HepG2 (cell line): ENCODE measurements around the gene SCYGR4. TPM values are rescaled to one million over a fixed set of nuclear protein-coding genes. Genes with fewer than 3 reads are reported as not detected.
"Not testable (repeated sequence)": the region's sequence is repeated elsewhere in the genome, so short reads cannot be mapped to it uniquely, and the experiment has no call there.

ENCODE experiments used
- ATAC-seq: fragments of 200-7000 bp; cut with Tn5 transposase; 3 replicates; pipeline ENCODE4 v1.9.1; 2020; ENCODE audit warnings: mild to moderate bottlenecking, moderate library complexity
- BruUV-seq: library from RNA; stranded (reverse); fragments of 400-500 nt; replicated peaks from 2 replicates; lab custom pipeline; 2021; lab: Mats Ljungman, UMichigan
- CTCF ChIA-PET: fragments of 300-600 bp; formaldehyde crosslinking; extraction: SDS; loops from one replicate; lab custom pipeline; 2021; ENCODE audit warnings: low total read pairs, inconsistent platforms, low intra/inter-chr PET ratio; lab: Yijun Ruan, JAX
- POLR2A ChIA-PET: fragments of 350-600 bp; sonication (Branson Sonifier 250); formaldehyde crosslinking; loops from one replicate; lab custom pipeline; 2020; ENCODE audit warnings: antibody characterized with exemption, inconsistent platforms; lab: Yijun Ruan, JAX
- DNase-seq: peaks from one replicate; pipeline ENCODE4 v3.0.0-alpha.2; 2015; ENCODE audit warnings: low spot score
- FAIRE-seq: peaks from 3 replicates; lab custom pipeline; 2011; peaks lifted over from hg19 to GRCh38; lab: Jason Lieb, UNC
- H2AFZ ChIP-seq: one replicate; pipeline ENCODE4 v1.6.1; 2011; ENCODE audit warnings: low read length, inconsistent platforms
- H3K27ac ChIP-seq: fragments of 300-600 bp; 3 replicates; pipeline ENCODE4 v1.8.0; 2011; ENCODE audit warnings: mixed run types, mild to moderate bottlenecking, mixed read lengths, low read length, inconsistent platforms; ENCODE audit not compliant: insufficient read depth; ENCODE audit errors: extremely low read length
- H3K27me3 ChIP-seq, 2 experiments: fragments of 200-600 bp in 1 of 2; 2 replicates in 1 of 2; 3 replicates in 1 of 2; pipeline versions ENCODE4 v1.6.0 to v1.8.0; 2011; ENCODE audit warnings: low read length in 2 of 2, mild to moderate bottlenecking in 2 of 2, moderate library complexity in 2 of 2, inconsistent platforms in 1 of 2; ENCODE audit not compliant: insufficient read depth in 2 of 2, control insufficient read depth in 1 of 2
- H3K36me3 ChIP-seq, 2 experiments: fragments of 200-600 bp in 1 of 2; replicated peaks in 1 of 2; 2 replicates in 1 of 2; 3 replicates in 1 of 2; pipeline versions ENCODE4 v1.5.1 to v1.8.0; 2011; ENCODE audit warnings: low read length in 2 of 2, inconsistent platforms in 1 of 2; ENCODE audit not compliant: insufficient read depth in 2 of 2, control insufficient read depth in 1 of 2
- H3K4me1 ChIP-seq: 2 replicates; pipeline ENCODE4 v1.5.1; 2012; ENCODE audit warnings: low read length, inconsistent platforms; ENCODE audit not compliant: insufficient read depth
- H3K4me2 ChIP-seq: 2 replicates; pipeline ENCODE4 v1.6.0; 2011; ENCODE audit warnings: low read depth, low read length, inconsistent platforms
- H3K4me3 ChIP-seq, 3 experiments: fragments of 200-600 bp in 1 of 3; sonication (generic), shearing (Covaris generic) in 1 of 3; replicated peaks in 1 of 3; 2 replicates each; pipeline ENCODE4 v1.5.1; 2011 to 2016; ENCODE audit warnings: low read length in 3 of 3, inconsistent platforms in 2 of 3, low read depth in 2 of 3, mild to moderate bottlenecking in 2 of 3, control low read depth in 1 of 3, mixed read lengths in 1 of 3; ENCODE audit not compliant: insufficient read depth in 1 of 3
- H3K79me2 ChIP-seq: one replicate; pipeline ENCODE4 v1.6.1; 2011; ENCODE audit warnings: low read length, inconsistent platforms; ENCODE audit not compliant: insufficient read depth
- H3K9ac ChIP-seq: 2 replicates; pipeline ENCODE4 v1.6.0; 2011; ENCODE audit warnings: mild to moderate bottlenecking, low read depth, low read length, inconsistent platforms; ENCODE audit not compliant: insufficient read depth
- H3K9me3 ChIP-seq: 2 replicates; pipeline ENCODE4 v1.5.1; 2012; ENCODE audit warnings: mild to moderate bottlenecking, low read length
- H4K20me1 ChIP-seq: 2 replicates; pipeline ENCODE4 v1.6.0; 2011; ENCODE audit warnings: inconsistent platforms, mild to moderate bottlenecking, low read length, moderate library complexity; ENCODE audit not compliant: insufficient read depth
- ZNF263 ChIP-seq: sonication (generic); formaldehyde crosslinking; IDR thresholded peaks from 2 replicates; pipeline ENCODE4 v1.4.0; 2020; ENCODE audit warnings: missing genetic modification reagents
- ZNF281 ChIP-seq: sonication (generic); formaldehyde crosslinking; IDR thresholded peaks from 2 replicates; pipeline ENCODE4 v1.4.0; 2020; ENCODE audit warnings: missing genetic modification reagents, borderline replicate concordance
- ZNF383 ChIP-seq: sonication (generic); formaldehyde crosslinking; IDR thresholded peaks from 2 replicates; pipeline ENCODE4 v1.4.0; 2020; ENCODE audit warnings: missing genetic modification reagents, mild to moderate bottlenecking, borderline replicate concordance
- WGBS: methylation state at CpG from one replicate; pipeline ENCODE4 v1.1.6; 2017; ENCODE audit warnings: low lambda C conversion rate; 5-methylcytosine and 5-hydroxymethylcytosine counted together
- in situ Hi-C: cut with HindIII; loops from 2 replicates; pipeline ENCODE4 v1.10.0; 2017; ENCODE audit warnings: low pct_unique_long_range_greater_than_20kb; ENCODE audit not compliant: extremely low pct_ligation_motif_present
- intact Hi-C: fragments of 100-400 bp; cut with micrococcal nuclease; formaldehyde crosslinking; loops from one replicate; pipeline ENCODE4 v1.10.0; 2022; ENCODE audit not compliant: unreplicated experiment
- polyA plus RNA-seq, 8 experiments: library from polyadenylated mRNA; depleted of rRNA in 3 of 8; stranded (reverse) in 7 of 8; unstranded in 1 of 8; fragments of >200 nt; fragmentation: Illumina TruSeq in 4 of 8; extraction: Trizol in 4 of 8; gene quantifications; 2 replicates each; pipeline versions ENCODE4 v1.2.1 to v1.2.3, GENCODE V29; 2011 to 2016; ENCODE audit warnings: low read depth in 4 of 8, missing spikeins in 1 of 8, mixed read lengths in 1 of 8; ENCODE audit not compliant: insufficient read depth in 1 of 8
- total RNA-seq, 5 experiments: library from RNA; depleted of rRNA; stranded (reverse); fragments of >200 nt; fragmentation: Illumina TruSeq; extraction: Trizol; gene quantifications; 2 replicates each; pipeline ENCODE4 v1.2.3, GENCODE V29; 2016; ENCODE audit warnings: low read depth in 1 of 5
- TF ChIP-seq, protein P1 (sequence below): sonication (generic); formaldehyde crosslinking; IDR thresholded peaks from 2 replicates; pipeline ENCODE4 v1.4.0; 2020; ENCODE audit warnings: missing genetic modification reagents

Gene SCYGR4
- total and polyA plus RNA-seq, 2 of the 13 experiments (the other 11 are each of a cell fraction or from before 2014, with no cell fraction given): not detected

DNA sequence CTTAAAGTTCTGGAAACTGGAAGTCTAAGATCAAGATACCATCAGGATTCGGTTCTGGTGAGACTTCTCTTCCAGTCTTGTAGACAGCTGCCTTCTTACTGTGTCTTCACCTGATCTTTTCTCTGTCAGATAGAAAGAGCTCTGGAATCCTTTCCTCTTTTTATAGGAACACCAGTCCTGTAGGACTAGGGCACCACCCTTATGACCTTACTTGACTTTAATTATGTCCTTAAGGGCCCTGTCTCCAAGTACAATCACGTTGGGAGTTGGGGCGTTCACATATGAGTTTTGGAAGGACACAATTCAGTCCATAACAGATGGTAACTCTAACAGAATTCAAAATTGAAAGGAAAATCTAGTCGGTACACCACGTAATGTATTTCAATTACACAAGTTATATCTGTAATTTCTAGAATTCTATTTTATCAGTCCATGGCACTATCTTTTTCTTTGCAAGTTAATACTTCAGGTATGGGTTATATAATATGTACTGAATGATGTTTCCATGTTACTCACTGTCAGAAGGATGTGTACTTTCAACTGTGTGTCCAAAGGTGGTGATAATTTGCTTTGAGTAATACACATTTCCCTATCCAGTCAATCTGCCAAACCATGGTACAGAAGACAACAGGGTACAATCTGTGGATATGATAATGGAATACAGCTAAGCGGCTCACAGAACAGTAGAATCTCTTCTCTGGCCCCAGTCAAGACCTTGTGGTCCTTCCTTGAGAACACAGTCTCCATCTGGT is 48.1 kb downstream of the SCYGR4 start (continued):
- TF ChIP-seq ZNF281 (CRISPR knock-in tag) (no peak), ZNF383 (CRISPR knock-in tag) (no peak)

DNA sequence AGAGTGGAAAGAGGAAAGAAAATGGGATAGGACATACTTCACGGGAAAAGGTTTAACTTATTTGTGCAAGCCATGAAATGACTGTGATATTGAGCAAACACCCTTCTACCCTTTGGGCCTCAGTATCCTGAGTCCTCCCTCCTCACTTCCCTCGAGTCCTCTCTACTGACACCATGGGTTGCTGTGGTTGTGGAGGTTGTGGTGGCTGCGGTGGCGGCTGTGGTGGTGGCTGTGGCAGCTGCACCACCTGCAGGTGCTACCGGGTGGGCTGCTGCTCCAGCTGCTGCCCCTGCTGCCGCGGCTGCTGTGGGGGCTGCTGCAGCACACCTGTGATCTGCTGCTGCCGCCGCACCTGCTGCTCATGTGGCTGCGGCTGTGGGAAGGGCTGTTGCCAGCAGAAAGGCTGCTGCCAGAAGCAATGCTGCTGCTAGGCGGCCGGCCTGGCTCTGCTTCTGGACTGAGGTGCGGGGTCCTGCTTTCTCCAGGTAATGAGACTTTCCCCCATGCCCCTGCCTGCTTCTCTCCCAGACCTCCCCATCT is 49.4 kb downstream of the SCYGR4 start, which contains the start of gene SCYGR5:
SCYGR5 (plus strand) TSS at position 174 of the 540 bp plus-strand sequence; CDS start at position 174, 0 bp downstream.
- H3K9me3 ChIP-seq, in situ Hi-C loops, BruUV-seq, H3K4me1 ChIP-seq, intact Hi-C loops, CTCF ChIA-PET, H3K27me3 ChIP-seq, H3K27ac ChIP-seq, FAIRE-seq, H3K4me2 ChIP-seq, ATAC-seq, DNase-seq, H3K4me3 ChIP-seq, H4K20me1 ChIP-seq, H3K36me3 ChIP-seq, POLR2A ChIA-PET, H3K79me2 ChIP-seq, H2AFZ ChIP-seq, H3K9ac ChIP-seq: not testable (repeated sequence)
- peak; percentile 72 for TF ChIP-seq ZNF263 (CRISPR knock-in tag)
- TF ChIP-seq, protein P1, sequence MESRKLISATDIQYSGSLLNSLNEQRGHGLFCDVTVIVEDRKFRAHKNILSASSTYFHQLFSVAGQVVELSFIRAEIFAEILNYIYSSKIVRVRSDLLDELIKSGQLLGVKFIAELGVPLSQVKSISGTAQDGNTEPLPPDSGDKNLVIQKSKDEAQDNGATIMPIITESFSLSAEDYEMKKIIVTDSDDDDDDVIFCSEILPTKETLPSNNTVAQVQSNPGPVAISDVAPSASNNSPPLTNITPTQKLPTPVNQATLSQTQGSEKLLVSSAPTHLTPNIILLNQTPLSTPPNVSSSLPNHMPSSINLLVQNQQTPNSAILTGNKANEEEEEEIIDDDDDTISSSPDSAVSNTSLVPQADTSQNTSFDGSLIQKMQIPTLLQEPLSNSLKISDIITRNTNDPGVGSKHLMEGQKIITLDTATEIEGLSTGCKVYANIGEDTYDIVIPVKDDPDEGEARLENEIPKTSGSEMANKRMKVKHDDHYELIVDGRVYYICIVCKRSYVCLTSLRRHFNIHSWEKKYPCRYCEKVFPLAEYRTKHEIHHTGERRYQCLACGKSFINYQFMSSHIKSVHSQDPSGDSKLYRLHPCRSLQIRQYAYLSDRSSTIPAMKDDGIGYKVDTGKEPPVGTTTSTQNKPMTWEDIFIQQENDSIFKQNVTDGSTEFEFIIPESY (CRISPR knock-in tag): 0 out of 2 replicates have a peak, but pooled peaks have one; percentile 20
- 65% methylated on average over 5 of the region's 13 CpGs for WGBS

Other genes with a start within 250 kb of the SCYGR4 start
- not detected in 2 replicates for gene TM4SF20, start 238.2 kb upstream of the SCYGR4 start, total RNA-seq (2016; rRNA removed; fragmentation: Illumina TruSeq; extraction: Trizol)
- not detected in 2 replicates for gene TM4SF20, start 238.2 kb upstream of the SCYGR4 start, polyA plus RNA-seq (2011; rRNA removed)
- not detected in 2 replicates for gene SCYGR1, start 229.5 kb upstream of the SCYGR4 start, total RNA-seq (2016; rRNA removed; fragmentation: Illumina TruSeq; extraction: Trizol)
- not detected in 2 replicates for gene SCYGR1, start 229.5 kb upstream of the SCYGR4 start, polyA plus RNA-seq (2011; rRNA removed)
- 145 and 187 TPM in 2 replicates for gene AGFG1, start 145.3 kb upstream of the SCYGR4 start, total RNA-seq (2016; rRNA removed; fragmentation: Illumina TruSeq; extraction: Trizol)
- 133 and 168 TPM in 2 replicates for gene AGFG1, start 145.3 kb upstream of the SCYGR4 start, polyA plus RNA-seq (2011; rRNA removed)
- not detected in 2 replicates for gene SCYGR2, start 18.6 kb upstream of the SCYGR4 start, total RNA-seq (2016; rRNA removed; fragmentation: Illumina TruSeq; extraction: Trizol)
- gene SCYGR2, start 18.6 kb upstream of the SCYGR4 start, polyA plus RNA-seq (2011; rRNA removed): not detected in 2 replicates
- gene SCYGR3, start 2.7 kb upstream of the SCYGR4 start, total RNA-seq (2016; rRNA removed; fragmentation: Illumina TruSeq; extraction: Trizol): not detected in 2 replicates
- not detected in 2 replicates for gene SCYGR3, start 2.7 kb upstream of the SCYGR4 start, polyA plus RNA-seq (2011; rRNA removed)
- gene SCYGR5, start 49.3 kb downstream of the SCYGR4 start, total RNA-seq (2016; rRNA removed; fragmentation: Illumina TruSeq; extraction: Trizol): not detected in 2 replicates
- not detected in 2 replicates for gene SCYGR5, start 49.3 kb downstream of the SCYGR4 start, polyA plus RNA-seq (2011; rRNA removed)
- 1.7 and 2.3 TPM in 2 replicates for gene SLC19A3, start 100.5 kb downstream of the SCYGR4 start, total RNA-seq (2016; rRNA removed; fragmentation: Illumina TruSeq; extraction: Trizol)
- 3.4 and 5.2 TPM in 2 replicates for gene SLC19A3, start 100.5 kb downstream of the SCYGR4 start, polyA plus RNA-seq (2011; rRNA removed)
- gene SCYGR6, start 107.3 kb downstream of the SCYGR4 start, total RNA-seq (2016; rRNA removed; fragmentation: Illumina TruSeq; extraction: Trizol): not detected in 2 replicates
- not detected in 2 replicates for gene SCYGR6, start 107.3 kb downstream of the SCYGR4 start, polyA plus RNA-seq (2011; rRNA removed)
- not detected in 2 replicates for gene SCYGR7, start 110.8 kb downstream of the SCYGR4 start, total RNA-seq (2016; rRNA removed; fragmentation: Illumina TruSeq; extraction: Trizol)
- gene SCYGR7, start 110.8 kb downstream of the SCYGR4 start, polyA plus RNA-seq (2011; rRNA removed): not detected in 2 replicates
- not detected in 2 replicates for gene SCYGR8, start 128.4 kb downstream of the SCYGR4 start, total RNA-seq (2016; rRNA removed; fragmentation: Illumina TruSeq; extraction: Trizol)
- gene SCYGR8, start 128.4 kb downstream of the SCYGR4 start, polyA plus RNA-seq (2011; rRNA removed): not detected in 2 replicates
- gene CCL20, start 196.3 kb downstream of the SCYGR4 start, total RNA-seq (2016; rRNA removed; fragmentation: Illumina TruSeq; extraction: Trizol): 136 and 223 TPM in 2 replicates
- 811 and 903 TPM in 2 replicates for gene CCL20, start 196.3 kb downstream of the SCYGR4 start, polyA plus RNA-seq (2011; rRNA removed)